ENCODE measurements around the gene SEC14L5.

Gene SEC14L5

DNA sequence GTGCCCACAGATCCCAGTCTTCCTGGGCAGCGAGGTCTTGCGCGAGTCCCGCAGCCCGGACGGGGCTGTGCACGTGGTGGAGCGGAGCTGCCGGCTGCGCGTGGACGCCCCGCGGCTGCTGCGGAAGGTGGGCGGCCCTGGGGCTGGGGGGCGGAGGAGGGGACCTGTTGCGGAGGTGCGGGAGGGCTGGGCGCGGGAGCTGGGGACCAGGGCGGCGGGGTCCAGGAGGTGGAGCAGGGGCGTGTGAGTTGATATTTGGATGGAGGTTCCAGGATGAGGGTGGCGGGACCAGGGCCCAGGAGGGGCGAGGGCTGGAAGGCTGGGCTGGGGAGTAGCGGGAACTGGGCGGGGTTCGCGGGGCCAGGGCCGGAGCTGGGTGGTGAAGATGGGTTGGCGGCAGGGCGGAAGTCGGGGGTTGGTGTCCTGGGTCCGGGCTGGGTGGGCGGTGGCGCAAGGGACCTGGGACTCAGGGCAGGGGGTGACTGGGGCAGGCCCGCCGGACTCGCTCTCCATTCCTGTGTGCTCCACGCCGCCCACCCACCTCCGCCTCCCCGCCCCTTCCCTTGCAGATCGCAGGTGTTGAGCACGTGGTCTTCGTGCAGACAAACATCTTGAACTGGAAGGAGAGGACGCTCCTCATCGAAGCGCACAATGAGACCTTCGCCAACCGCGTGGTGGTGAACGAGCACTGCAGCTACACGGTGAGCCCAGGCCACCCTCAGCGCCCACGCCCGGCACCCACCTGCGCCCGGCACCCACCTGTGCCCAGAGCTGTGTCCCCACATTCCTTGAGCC lies 29.6 kb downstream of the SEC14L5 start:
- Histone ChIP-seq H3K79me1 (ENCODE audit: low read depth, low read length) (no peaks in the 10 kb centered on the region), H3K9me3 (replicated peaks in 1 of 2; ENCODE audit: control insufficient read depth in 2 of 2, insufficient read depth in 1 of 2, low read depth in 1 of 2, low read length in 2 of 2) (peaks cover 0 to 3% of the 10 kb centered on the region in 2 donors), H3K27ac (replicated peaks; ENCODE audit: low read length) (no peak overlapping the region), H4K91ac (ENCODE audit: low read depth, low read length, poor library complexity) (no peak overlapping the region), H3K18ac (ENCODE audit: low read length) (peak overlapping the region; percentile 93), H2AFZ (ENCODE audit: low read length) (peak overlapping the region; percentile 76), H2BK12ac (ENCODE audit: low read length) (peak overlapping the region; percentile 46), H2BK120ac (ENCODE audit: low read depth, low read length) (no peak overlapping the region), H3K4me2 (ENCODE audit: insufficient read depth, low read length, poor library complexity, severe bottlenecking) (peak overlapping the region; percentile 51), H4K8ac (ENCODE audit: low read depth, low read length) (no peak overlapping the region), H3K23ac (ENCODE audit: low read depth, low read length, poor library complexity) (peak overlapping the region; percentile 22), H3K14ac (ENCODE audit: low read length) (no peak overlapping the region), H3K36me3 (replicated peaks in 1 of 2; ENCODE audit: control insufficient read depth in 2 of 2, insufficient read depth in 2 of 2, low read length in 2 of 2) (no peaks in the 10 kb centered on the region), H3K4ac (ENCODE audit: low read length) (no peak overlapping the region), H3K27me3 (ENCODE audit: control insufficient read depth in 3 of 3, insufficient read depth in 3 of 3, low read depth in 1 of 3, low read length in 3 of 3) (peaks cover 6 to 43% (median 24%) of the 10 kb centered on the region in 3 experiments), H3K9ac (ENCODE audit: low read depth, low read length, poor library complexity) (peak overlapping the region; percentile 77), H2BK15ac (ENCODE audit: low read length) (peak overlapping the region; percentile 30), H2BK5ac (ENCODE audit: low read length) (no peak overlapping the region), H3K4me3 (ENCODE audit: low read length in 2 of 2) (peak overlapping the region in 1 of 2 donors; percentile 74), H2AK5ac (ENCODE audit: low read depth, low read length) (peak overlapping the region; percentile 7), H3K4me1 (ENCODE audit: control insufficient read depth in 2 of 2, insufficient read depth in 1 of 2, low read depth in 1 of 2, low read length in 2 of 2) (peaks cover 0 to 6% of the 10 kb centered on the region in 2 donors)
- WGBS, 2 donors (ENCODE audit: extremely low coverage in 2 of 2, insufficient read length in 2 of 2, insufficient replicate concordance in 1 of 2) = no CpG with 5 or more reads among the region's 60 CpGs
- no peak for DNase-seq (ENCODE audit: low spot score)

DNA sequence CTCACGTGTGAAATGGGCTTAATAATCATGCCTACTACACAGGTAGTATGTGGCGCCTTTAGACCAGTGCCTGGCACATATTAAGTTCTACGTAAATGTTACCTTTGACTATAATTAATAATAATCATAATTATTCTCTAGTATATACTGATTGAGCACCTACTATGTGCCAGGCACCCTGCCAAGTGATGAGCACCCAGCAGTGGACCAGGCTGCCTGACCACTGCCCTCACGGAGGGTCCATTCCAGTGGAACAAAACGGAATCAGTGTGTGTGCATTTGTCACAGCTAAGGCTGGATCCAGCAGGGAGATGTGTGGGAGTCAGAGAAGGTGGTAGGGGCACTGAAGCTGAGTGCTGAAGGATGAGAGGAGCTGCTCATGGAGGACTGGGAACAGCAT lies 30.5 kb downstream of the SEC14L5 start:
- Histone ChIP-seq H2BK5ac (ENCODE audit: low read length) (no peak overlapping the region), H3K4me2 (ENCODE audit: insufficient read depth, low read length, poor library complexity, severe bottlenecking) (no peak overlapping the region), H4K91ac (ENCODE audit: low read depth, low read length, poor library complexity) (no peak overlapping the region), H3K23ac (ENCODE audit: low read depth, low read length, poor library complexity) (no peak overlapping the region), H2BK12ac (ENCODE audit: low read length) (no peak overlapping the region), H2AFZ (ENCODE audit: low read length) (no peak overlapping the region), H3K14ac (ENCODE audit: low read length) (no peak overlapping the region), H3K79me1 (ENCODE audit: low read depth, low read length) (no peaks in the 10 kb centered on the region), H3K4me1 (ENCODE audit: control insufficient read depth in 2 of 2, insufficient read depth in 1 of 2, low read depth in 1 of 2, low read length in 2 of 2) (peaks cover 0 to 6% of the 10 kb centered on the region in 2 donors), H2BK15ac (ENCODE audit: low read length) (no peak overlapping the region), H2AK5ac (ENCODE audit: low read depth, low read length) (no peak overlapping the region), H3K4me3 (ENCODE audit: low read length in 2 of 2) (peak overlapping the region in 1 of 2 donors; percentile 49), H3K27ac (replicated peaks; ENCODE audit: low read length) (no peak overlapping the region), H2BK120ac (ENCODE audit: low read depth, low read length) (no peak overlapping the region), H3K27me3 (ENCODE audit: control insufficient read depth in 3 of 3, insufficient read depth in 3 of 3, low read depth in 1 of 3, low read length in 3 of 3) (peaks cover 6 to 43% (median 24%) of the 10 kb centered on the region in 3 experiments), H3K9me3 (replicated peaks in 1 of 2; ENCODE audit: control insufficient read depth in 2 of 2, insufficient read depth in 1 of 2, low read depth in 1 of 2, low read length in 2 of 2) (peaks cover 0 to 3% of the 10 kb centered on the region in 2 donors), H3K4ac (ENCODE audit: low read length) (no peak overlapping the region), H3K36me3 (replicated peaks in 1 of 2; ENCODE audit: control insufficient read depth in 2 of 2, insufficient read depth in 2 of 2, low read length in 2 of 2) (no peaks in the 10 kb centered on the region), H4K8ac (ENCODE audit: low read depth, low read length) (no peak overlapping the region), H3K18ac (ENCODE audit: low read length) (peak overlapping the region; percentile 20), H3K9ac (ENCODE audit: low read depth, low read length, poor library complexity) (no peak overlapping the region)
- no peak for DNase-seq (ENCODE audit: low spot score)
- no CpG with 5 or more reads among the region's 5 CpGs for WGBS, 2 donors (ENCODE audit: extremely low coverage in 2 of 2, insufficient read length in 2 of 2, insufficient replicate concordance in 1 of 2)

GRCh38 chr16:4989391-4990006 lies 31.4 kb downstream of the SEC14L5 start:
- Histone ChIP-seq H3K4me3 (ENCODE audit: low read length in 2 of 2) (no peak overlapping the region), H3K18ac (ENCODE audit: low read length) (no peak overlapping the region), H2BK15ac (ENCODE audit: low read length) (no peak overlapping the region), H3K23ac (ENCODE audit: low read depth, low read length, poor library complexity) (no peak overlapping the region), H3K79me1 (ENCODE audit: low read depth, low read length) (no peaks in the 10 kb centered on the region), H3K4me1 (ENCODE audit: control insufficient read depth in 2 of 2, insufficient read depth in 1 of 2, low read depth in 1 of 2, low read length in 2 of 2) (peaks cover 0 to 6% of the 10 kb centered on the region in 2 donors), H2AFZ (ENCODE audit: low read length) (no peak overlapping the region), H3K4ac (ENCODE audit: low read length) (no peak overlapping the region), H3K9ac (ENCODE audit: low read depth, low read length, poor library complexity) (no peak overlapping the region), H3K27me3 (ENCODE audit: control insufficient read depth in 3 of 3, insufficient read depth in 3 of 3, low read depth in 1 of 3, low read length in 3 of 3) (peaks cover 6 to 43% (median 24%) of the 10 kb centered on the region in 3 experiments), H4K8ac (ENCODE audit: low read depth, low read length) (no peak overlapping the region), H3K27ac (replicated peaks; ENCODE audit: low read length) (no peak overlapping the region), H2BK12ac (ENCODE audit: low read length) (no peak overlapping the region), H3K4me2 (ENCODE audit: insufficient read depth, low read length, poor library complexity, severe bottlenecking) (no peak overlapping the region), H2BK120ac (ENCODE audit: low read depth, low read length) (no peak overlapping the region), H2AK5ac (ENCODE audit: low read depth, low read length) (no peak overlapping the region), H3K14ac (ENCODE audit: low read length) (no peak overlapping the region), H3K9me3 (replicated peaks in 1 of 2; ENCODE audit: control insufficient read depth in 2 of 2, insufficient read depth in 1 of 2, low read depth in 1 of 2, low read length in 2 of 2) (peaks cover 0 to 3% of the 10 kb centered on the region in 2 donors), H4K91ac (ENCODE audit: low read depth, low read length, poor library complexity) (no peak overlapping the region), H3K36me3 (replicated peaks in 1 of 2; ENCODE audit: control insufficient read depth in 2 of 2, insufficient read depth in 2 of 2, low read length in 2 of 2) (no peaks in the 10 kb centered on the region), H2BK5ac (ENCODE audit: low read length) (no peak overlapping the region)
- no CpG with 5 or more reads among the region's 9 CpGs for WGBS, 2 donors (ENCODE audit: extremely low coverage in 2 of 2, insufficient read length in 2 of 2, insufficient replicate concordance in 1 of 2)
- no peak for DNase-seq (ENCODE audit: low spot score)

DNA sequence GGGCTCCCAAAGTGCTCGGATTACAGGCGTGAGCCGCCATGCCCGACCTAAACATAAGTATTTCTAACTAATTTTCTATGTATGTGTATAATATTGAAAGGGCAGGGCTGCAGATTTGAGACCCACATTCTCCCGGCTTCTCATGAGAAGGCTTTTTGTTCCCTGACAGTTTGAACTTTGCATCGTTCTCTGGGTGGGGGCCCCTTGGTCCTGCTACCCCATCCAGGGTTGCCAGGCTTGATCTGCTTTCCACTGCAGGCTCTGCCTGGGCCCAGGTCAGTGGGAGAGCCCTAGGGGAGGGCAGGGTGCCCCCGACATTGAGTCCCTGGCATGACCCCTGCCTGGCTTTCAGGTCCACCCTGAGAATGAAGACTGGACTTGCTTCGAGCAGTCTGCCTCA lies 32.3 kb downstream of the SEC14L5 start:
- peaks cover 6 to 43% (median 24%) of the 10 kb centered on the region in 3 experiments for H3K27me3 ChIP-seq (ENCODE audit: control insufficient read depth in 3 of 3, insufficient read depth in 3 of 3, low read depth in 1 of 3, low read length in 3 of 3)
- H3K14ac ChIP-seq (ENCODE audit: low read length) = no peak overlapping the region
- no peaks in the 10 kb centered on the region for H3K36me3 ChIP-seq (replicated peaks in 1 of 2; ENCODE audit: control insufficient read depth in 2 of 2, insufficient read depth in 2 of 2, low read length in 2 of 2)
- H3K23ac ChIP-seq (ENCODE audit: low read depth, low read length, poor library complexity) = no peak overlapping the region
- H2AK5ac ChIP-seq (ENCODE audit: low read depth, low read length) = no peak overlapping the region
- no peak overlapping the region for H2BK12ac ChIP-seq (ENCODE audit: low read length)
- H2BK120ac ChIP-seq (ENCODE audit: low read depth, low read length) = no peak overlapping the region
- H3K27ac ChIP-seq (replicated peaks; ENCODE audit: low read length) = no peak overlapping the region
- peaks cover 0 to 3% of the 10 kb centered on the region in 2 donors for H3K9me3 ChIP-seq (replicated peaks in 1 of 2; ENCODE audit: control insufficient read depth in 2 of 2, insufficient read depth in 1 of 2, low read depth in 1 of 2, low read length in 2 of 2)
- no peak for DNase-seq (ENCODE audit: low spot score)
- no peak overlapping the region for H2BK15ac ChIP-seq (ENCODE audit: low read length)
- WGBS, 2 donors (ENCODE audit: extremely low coverage in 2 of 2, insufficient read length in 2 of 2, insufficient replicate concordance in 1 of 2) = no CpG with 5 or more reads among the region's 8 CpGs
- H3K4ac ChIP-seq (ENCODE audit: low read length) = no peak overlapping the region
- no peak overlapping the region for H4K8ac ChIP-seq (ENCODE audit: low read depth, low read length)
- no peak overlapping the region for H3K4me2 ChIP-seq (ENCODE audit: insufficient read depth, low read length, poor library complexity, severe bottlenecking)
- no peak overlapping the region for H2BK5ac ChIP-seq (ENCODE audit: low read length)
- H3K18ac ChIP-seq (ENCODE audit: low read length) = no peak overlapping the region
- peaks cover 6 to 14% of the 10 kb centered on the region in 2 donors for H3K4me1 ChIP-seq (ENCODE audit: control insufficient read depth in 2 of 2, insufficient read depth in 1 of 2, low read depth in 1 of 2, low read length in 2 of 2)
- no peak overlapping the region for H3K9ac ChIP-seq (ENCODE audit: low read depth, low read length, poor library complexity)
- no peak overlapping the region for H3K4me3 ChIP-seq (ENCODE audit: low read length in 2 of 2)
- no peak overlapping the region for H2AFZ ChIP-seq (ENCODE audit: low read length)
- H4K91ac ChIP-seq (ENCODE audit: low read depth, low read length, poor library complexity) = no peak overlapping the region
- no peaks in the 10 kb centered on the region for H3K79me1 ChIP-seq (ENCODE audit: low read depth, low read length)
